Measurements from ENCODE around the gene SDHA. TPM values are rescaled to one million over a fixed set of nuclear protein-coding genes. Genes with fewer than 3 reads are reported as not detected.
"Not testable (repeated sequence)": the region's sequence is repeated elsewhere in the genome, so short reads cannot be mapped to it uniquely, and the experiment has no call there.

The SDHA gene
- total RNA-seq, 2 donors from 2014 or later: 59.6 to 70.5 TPM

DNA sequence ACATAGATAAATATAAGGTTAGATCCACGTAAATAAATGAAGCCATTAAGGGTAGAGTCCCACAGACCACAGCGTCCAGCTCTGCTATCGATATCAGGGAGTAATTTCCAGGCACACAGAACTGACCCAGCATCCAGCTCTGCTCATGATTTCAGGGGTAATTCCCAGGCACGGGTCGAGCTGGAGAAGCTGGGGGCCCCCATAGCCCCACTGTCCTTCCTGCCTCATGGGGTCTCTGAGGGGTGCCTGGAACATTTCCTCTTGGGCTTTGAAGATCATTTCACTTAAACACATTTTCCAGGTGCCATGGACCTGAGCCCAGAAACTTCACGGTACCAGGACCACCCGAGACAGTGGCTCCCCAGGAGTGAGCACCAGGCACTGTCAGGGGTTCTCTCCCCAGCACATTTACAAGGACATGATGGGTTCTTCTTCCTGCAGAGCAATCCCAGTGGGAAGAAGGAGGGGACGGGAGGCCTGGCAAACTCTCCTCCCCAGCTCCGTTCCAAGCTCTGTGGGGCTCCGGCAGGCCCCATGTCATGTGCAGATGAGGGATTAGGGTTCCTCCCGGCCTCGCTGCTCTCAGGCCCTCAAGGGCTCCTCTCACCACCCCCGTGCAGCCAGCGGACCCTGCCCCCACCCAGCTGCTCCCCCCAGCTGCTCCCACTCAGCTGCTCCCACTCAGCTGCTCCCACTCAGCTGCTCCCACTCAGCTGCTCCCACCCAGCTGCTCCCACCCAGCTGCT lies 80.0 kb downstream of the SDHA start:
- H3K4me3 ChIP-seq; H3K27me3 ChIP-seq (replicated peaks; ENCODE audit: insufficient read depth); H3K36me3 ChIP-seq; H3K4me1 ChIP-seq (ENCODE audit: control insufficient read depth in 1 of 2, low read depth in 2 of 2); H3K9me3 ChIP-seq; DNase-seq (ENCODE audit: low spot score); ATAC-seq (ENCODE audit: insufficient number of reproducible peaks, low FRiP score, low read depth); H3K27ac ChIP-seq: not testable (repeated sequence)

DNA sequence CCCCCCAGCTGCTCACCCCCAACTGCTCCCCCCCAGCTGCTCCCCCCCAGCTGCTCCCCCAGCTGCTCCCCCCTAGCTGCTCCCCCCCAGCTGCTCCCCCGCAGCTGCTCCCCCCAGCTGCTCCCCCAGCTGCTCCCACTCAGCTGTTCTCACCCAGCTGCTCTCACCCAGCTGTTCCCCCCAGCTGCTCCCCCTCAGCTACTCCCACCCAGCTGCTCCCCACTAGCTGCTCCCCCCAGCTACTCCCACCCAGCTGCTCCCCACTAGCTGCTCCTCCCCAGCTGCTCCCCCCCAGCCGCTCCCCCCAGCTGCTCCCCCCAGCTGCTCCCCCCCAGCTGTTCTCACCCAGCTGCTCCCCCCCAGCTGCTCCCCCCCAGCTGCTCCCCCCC lies 80.6 kb downstream of the SDHA start:
- ATAC-seq (ENCODE audit: insufficient number of reproducible peaks, low FRiP score, low read depth): no peak
- H3K4me3 ChIP-seq: no peak overlapping the region
- no peaks in the 10 kb centered on the region for H3K36me3 ChIP-seq
- no peak overlapping the region for H3K27ac ChIP-seq
- TF ChIP-seq, protein P1, sequence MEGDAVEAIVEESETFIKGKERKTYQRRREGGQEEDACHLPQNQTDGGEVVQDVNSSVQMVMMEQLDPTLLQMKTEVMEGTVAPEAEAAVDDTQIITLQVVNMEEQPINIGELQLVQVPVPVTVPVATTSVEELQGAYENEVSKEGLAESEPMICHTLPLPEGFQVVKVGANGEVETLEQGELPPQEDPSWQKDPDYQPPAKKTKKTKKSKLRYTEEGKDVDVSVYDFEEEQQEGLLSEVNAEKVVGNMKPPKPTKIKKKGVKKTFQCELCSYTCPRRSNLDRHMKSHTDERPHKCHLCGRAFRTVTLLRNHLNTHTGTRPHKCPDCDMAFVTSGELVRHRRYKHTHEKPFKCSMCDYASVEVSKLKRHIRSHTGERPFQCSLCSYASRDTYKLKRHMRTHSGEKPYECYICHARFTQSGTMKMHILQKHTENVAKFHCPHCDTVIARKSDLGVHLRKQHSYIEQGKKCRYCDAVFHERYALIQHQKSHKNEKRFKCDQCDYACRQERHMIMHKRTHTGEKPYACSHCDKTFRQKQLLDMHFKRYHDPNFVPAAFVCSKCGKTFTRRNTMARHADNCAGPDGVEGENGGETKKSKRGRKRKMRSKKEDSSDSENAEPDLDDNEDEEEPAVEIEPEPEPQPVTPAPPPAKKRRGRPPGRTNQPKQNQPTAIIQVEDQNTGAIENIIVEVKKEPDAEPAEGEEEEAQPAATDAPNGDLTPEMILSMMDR (IDR thresholded peaks at IDR 0.05): no peak
- no peak for DNase-seq (ENCODE audit: low spot score)
- no peaks in the 10 kb centered on the region for H3K27me3 ChIP-seq (replicated peaks; ENCODE audit: insufficient read depth)
- H3K4me1 ChIP-seq (ENCODE audit: control insufficient read depth in 1 of 2, low read depth in 2 of 2): no peaks in the 10 kb centered on the region
- H3K9me3 ChIP-seq: no peaks in the 10 kb centered on the region

DNA sequence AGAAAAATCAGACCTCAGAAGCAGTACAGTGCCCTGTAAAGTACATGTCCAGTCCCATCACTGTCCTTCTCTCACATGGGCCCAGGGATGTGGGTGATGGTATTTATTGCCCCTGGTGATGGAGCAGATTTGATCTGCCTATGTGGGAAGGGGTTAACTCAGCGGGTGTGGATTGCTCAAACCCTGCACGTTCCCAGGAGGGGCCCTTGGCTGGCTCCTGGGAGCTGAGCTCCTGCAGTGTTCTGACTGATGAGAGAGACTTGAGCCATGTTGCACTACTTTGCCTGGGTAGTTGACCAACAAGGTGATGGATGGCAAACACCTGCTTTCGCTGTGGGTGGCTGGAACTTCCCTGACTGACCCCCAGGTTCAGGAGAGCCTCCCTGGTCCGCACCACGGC lies 81.8 kb downstream of the SDHA start:
- DNase-seq (ENCODE audit: low spot score); ATAC-seq (ENCODE audit: insufficient number of reproducible peaks, low FRiP score, low read depth); H3K4me3 ChIP-seq; H3K4me1 ChIP-seq (ENCODE audit: control insufficient read depth in 1 of 2, low read depth in 2 of 2); H3K36me3 ChIP-seq; H3K27me3 ChIP-seq (replicated peaks; ENCODE audit: insufficient read depth); H3K27ac ChIP-seq; H3K9me3 ChIP-seq: not testable (repeated sequence)

DNA sequence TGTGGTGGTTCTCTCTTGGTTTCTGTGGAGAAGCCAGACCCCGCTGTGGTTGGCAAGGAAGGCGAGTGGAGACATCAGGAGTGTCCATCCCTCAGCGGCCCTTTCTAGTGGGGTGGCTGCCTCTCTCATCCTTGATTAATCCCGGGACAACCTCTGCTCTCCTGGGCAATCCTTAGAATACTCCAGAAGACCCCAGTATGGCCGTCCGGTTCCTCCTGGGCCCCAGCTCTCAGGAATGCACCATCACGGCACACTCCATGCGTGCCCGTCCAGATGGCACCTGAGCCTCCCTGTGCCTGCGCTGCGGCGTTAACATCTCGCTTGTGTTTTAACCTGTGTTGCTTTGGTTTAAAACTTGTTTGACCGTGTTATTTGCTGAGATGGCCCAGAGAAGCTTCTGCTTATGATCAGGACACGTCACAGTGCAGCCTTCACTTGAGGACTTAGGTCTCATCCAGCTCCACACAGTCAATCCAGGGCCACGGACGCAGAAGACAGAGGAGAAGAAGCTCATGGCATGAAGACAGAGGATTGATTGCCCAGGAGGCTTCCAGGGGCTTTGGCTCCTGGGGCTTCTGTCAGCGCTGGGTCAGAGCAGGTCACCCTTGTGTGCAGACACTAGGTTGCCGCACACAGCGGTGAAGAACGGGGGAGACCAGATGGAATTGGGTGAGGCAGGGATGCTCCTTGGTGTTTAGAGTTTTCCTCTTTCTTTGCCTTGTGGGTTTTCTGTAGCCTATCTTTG lies 82.7 kb downstream of the SDHA start:
- not testable (repeated sequence) for H3K27me3 ChIP-seq (replicated peaks; ENCODE audit: insufficient read depth); DNase-seq (ENCODE audit: low spot score); ATAC-seq (ENCODE audit: insufficient number of reproducible peaks, low FRiP score, low read depth); H3K9me3 ChIP-seq; H3K27ac ChIP-seq; H3K4me3 ChIP-seq; H3K4me1 ChIP-seq (ENCODE audit: control insufficient read depth in 1 of 2, low read depth in 2 of 2); H3K36me3 ChIP-seq

DNA sequence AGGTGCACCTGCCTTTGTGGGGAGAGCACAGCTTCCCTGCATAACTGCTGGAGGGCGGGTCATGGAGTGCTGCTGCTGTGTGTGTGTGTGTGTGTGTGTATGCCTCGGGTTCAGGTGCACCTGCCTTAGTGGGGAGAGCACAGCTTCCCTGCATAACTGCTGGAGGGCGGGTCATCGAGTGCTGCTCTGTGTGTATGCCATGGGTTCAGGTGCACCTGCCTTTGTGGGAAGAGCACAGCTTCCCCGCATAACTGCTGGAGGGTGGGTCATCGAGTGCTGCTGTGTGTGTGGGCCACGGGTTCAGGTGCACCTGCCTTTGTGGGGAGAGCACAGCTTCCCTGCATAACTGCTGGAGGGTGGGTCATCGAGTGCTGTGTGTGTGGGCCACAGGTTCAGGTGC lies 84.3 kb downstream of the SDHA start:
- H3K4me3 ChIP-seq; H3K27ac ChIP-seq; DNase-seq (ENCODE audit: low spot score); H3K4me1 ChIP-seq (ENCODE audit: control insufficient read depth in 1 of 2, low read depth in 2 of 2); H3K27me3 ChIP-seq (replicated peaks; ENCODE audit: insufficient read depth); H3K9me3 ChIP-seq; ATAC-seq (ENCODE audit: insufficient number of reproducible peaks, low FRiP score, low read depth): not testable (repeated sequence)
- peaks cover 12% of the 10 kb centered on the region for H3K36me3 ChIP-seq

DNA sequence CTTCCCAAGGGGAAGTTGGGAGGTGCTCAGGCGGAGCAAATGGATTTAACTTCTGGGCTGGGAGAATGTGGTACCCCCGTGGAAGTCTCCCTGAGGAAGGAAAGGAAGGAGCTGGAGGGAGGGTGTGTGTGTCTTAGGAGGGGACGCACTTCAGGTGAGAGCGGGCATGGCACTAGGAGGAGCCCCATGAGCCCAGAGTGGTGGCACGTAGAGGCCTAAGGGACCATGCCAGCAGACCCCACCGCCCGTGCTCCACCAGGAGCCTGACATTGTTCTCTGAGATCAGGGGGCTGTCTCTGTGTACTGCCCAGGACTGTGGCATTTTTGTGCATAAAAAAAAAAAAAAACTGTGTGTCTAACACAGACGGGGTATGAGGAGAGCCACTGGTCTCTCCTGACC lies 84.8 kb downstream of the SDHA start:
- ATAC-seq (ENCODE audit: insufficient number of reproducible peaks, low FRiP score, low read depth) (no peak), DNase-seq (ENCODE audit: low spot score) (no peak)
- Histone ChIP-seq H3K9me3 (no peaks in the 10 kb centered on the region), H3K27ac (no peak overlapping the region), H3K36me3 (peaks cover 12% of the 10 kb centered on the region), H3K27me3 (replicated peaks; ENCODE audit: insufficient read depth) (no peaks in the 10 kb centered on the region), H3K4me1 (ENCODE audit: control insufficient read depth in 1 of 2, low read depth in 2 of 2) (no peaks in the 10 kb centered on the region), H3K4me3 (no peak overlapping the region)
- TF ChIP-seq, protein P1 (IDR thresholded peaks at IDR 0.05): no peak

DNA sequence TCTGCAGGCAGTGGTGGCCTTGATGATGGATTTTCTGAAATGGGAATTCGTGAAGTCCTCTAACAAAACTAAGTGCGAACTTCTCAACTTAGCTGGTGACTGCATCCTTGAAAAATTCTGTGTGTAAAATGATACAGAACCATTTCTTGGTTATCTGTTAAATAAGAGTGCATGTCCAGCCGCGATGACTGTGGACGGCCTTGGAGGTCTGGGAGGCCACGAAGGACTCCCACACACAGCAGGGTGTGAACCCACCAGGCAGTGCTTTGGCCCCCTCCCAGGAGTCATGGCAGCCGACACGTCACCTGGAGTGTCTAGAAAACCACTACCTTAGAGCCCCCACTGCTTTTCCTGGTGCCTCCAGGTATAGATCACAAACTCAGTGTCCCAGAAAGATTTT lies 85.6 kb downstream of the SDHA start:
- not testable (repeated sequence) for DNase-seq (ENCODE audit: low spot score); H3K4me3 ChIP-seq; H3K27me3 ChIP-seq (replicated peaks; ENCODE audit: insufficient read depth); ATAC-seq (ENCODE audit: insufficient number of reproducible peaks, low FRiP score, low read depth); H3K9me3 ChIP-seq; H3K27ac ChIP-seq; H3K4me1 ChIP-seq (ENCODE audit: control insufficient read depth in 1 of 2, low read depth in 2 of 2)
- peaks cover 12% of the 10 kb centered on the region for H3K36me3 ChIP-seq

Data from thoracic aorta (tissue), 2 donors.